PC-3 (cell line): ENCODE results near the gene ZNF512B. TPM values are rescaled to one million over a fixed set of nuclear protein-coding genes. Genes with fewer than 3 reads are reported as not detected.
"Not testable (repeated sequence)": the region's sequence is repeated elsewhere in the genome, so short reads cannot be mapped to it uniquely, and the experiment has no call there.

Experiments used
- ATAC-seq: fragments of 200-7000 bp; cut with Tn5 transposase; 2 replicates; pipeline ENCODE4 v1.9.1; 2020; ENCODE audit warnings: mild to moderate bottlenecking, moderate library complexity
- Bru-seq: library from RNA; stranded (reverse); fragments of 400-500 nt; gene quantifications from one replicate; lab custom pipeline; 2021; lab: Mats Ljungman, UMichigan
- BruChase-seq, 2 experiments: library from RNA; stranded (reverse); fragments of 400-500 nt; gene quantifications; one replicate each; lab custom pipeline; 2021; lab: Mats Ljungman, UMichigan
- BruUV-seq: library from RNA; stranded (reverse); fragments of 400-500 nt; replicated peaks from 2 replicates; lab custom pipeline; 2021; lab: Mats Ljungman, UMichigan
- CTCF ChIA-PET: fragments of 300-600 bp; sonication (Branson Sonifier 250); formaldehyde crosslinking; loops from one replicate; lab custom pipeline; 2022; ENCODE audit warnings: antibody characterized with exemption; lab: Charles Lee
- POLR2A ChIA-PET: fragments of 300-600 bp; sonication (Branson Sonifier 250); formaldehyde crosslinking; loops from one replicate; lab custom pipeline; 2022; ENCODE audit warnings: antibody characterized with exemption; ENCODE audit not compliant: unreplicated experiment; lab: Charles Lee
- DNase-seq: peaks from one replicate; pipeline ENCODE4 v3.0.0-alpha.2; 2015
- H2AFZ ChIP-seq: fragments of 300-600 bp; sonication (generic); 2 replicates; pipeline ENCODE4 v1.6.0; 2016; ENCODE audit warnings: antibody characterized with exemption, low read length
- H3F3A ChIP-seq: fragments of 300-600 bp; sonication (generic); one replicate; pipeline ENCODE4 v1.6.0; 2017; ENCODE audit warnings: antibody characterized with exemption, low read length, control low read depth, mild to moderate bottlenecking; ENCODE audit not compliant: unreplicated experiment
- H3K27ac ChIP-seq: fragments of 300-600 bp; sonication (generic); 2 replicates; pipeline ENCODE4 v1.5.1; 2016; ENCODE audit warnings: mild to moderate bottlenecking, low read length
- H3K27me3 ChIP-seq: fragments of 300-600 bp; sonication (generic); 2 replicates; pipeline ENCODE4 v1.6.1; 2016; ENCODE audit warnings: low read length, mixed read lengths
- H3K36me3 ChIP-seq: fragments of 300-600 bp; sonication (generic); 2 replicates; pipeline ENCODE4 v1.6.1; 2016; ENCODE audit warnings: low read depth, mixed run types, low read length, mixed read lengths
- H3K4me1 ChIP-seq: fragments of 300-600 bp; sonication (generic); 2 replicates; pipeline ENCODE4 v1.5.1; 2016; ENCODE audit warnings: low read length; ENCODE audit not compliant: insufficient read depth
- H3K4me2 ChIP-seq: fragments of 300-600 bp; sonication (generic); 2 replicates; pipeline ENCODE4 v1.6.0; 2016; ENCODE audit warnings: low read length
- H3K4me3 ChIP-seq: fragments of 300-600 bp; sonication (generic); 2 replicates; pipeline ENCODE4 v1.5.1; 2016; ENCODE audit warnings: mild to moderate bottlenecking, low read length, mixed read lengths
- H3K79me2 ChIP-seq: fragments of 300-600 bp; sonication (generic); 2 replicates; pipeline ENCODE4 v1.6.1; 2017; ENCODE audit warnings: low read length, mixed read lengths
- H3K9ac ChIP-seq: fragments of 300-600 bp; sonication (generic); 2 replicates; pipeline ENCODE4 v1.6.0; 2016; ENCODE audit warnings: mild to moderate bottlenecking, low read length
- H3K9me2 ChIP-seq: fragments of 300-600 bp; sonication (generic); replicated peaks from 2 replicates; pipeline ENCODE4 v1.6.1; 2016; ENCODE audit warnings: mixed run types, low read length, mixed read lengths
- H3K9me3 ChIP-seq: fragments of 300-600 bp; sonication (generic); 2 replicates; pipeline ENCODE4 v1.6.1; 2016; ENCODE audit warnings: low read length, mixed read lengths
- H4K20me1 ChIP-seq: fragments of 300-600 bp; sonication (generic); 2 replicates; pipeline ENCODE4 v1.6.1; 2016; ENCODE audit warnings: low read length, mixed read lengths
- EZH2 ChIP-seq: fragments of 300-600 bp; sonication (generic); IDR thresholded peaks from one replicate; pipeline ENCODE4 v1.6.1; 2017; ENCODE audit warnings: antibody characterized with exemption, mild to moderate bottlenecking, low read length; ENCODE audit not compliant: unreplicated experiment
- EZH2phosphoT487 ChIP-seq: fragments of 300-600 bp; sonication (generic); IDR thresholded peaks from 2 replicates; pipeline ENCODE4 v1.6.1; 2018; ENCODE audit warnings: mild to moderate bottlenecking, antibody characterized with exemption, low read length, borderline replicate concordance
- intact Hi-C: fragments of 100-400 bp; cut with micrococcal nuclease; formaldehyde crosslinking; loops from 2 replicates; pipeline ENCODE4 v1.9.0; 2023
- long read RNA-seq: library from polyadenylated mRNA; unstranded; transcript quantifications from one replicate; pipeline ENCODE4 v2.0.0, GENCODE V29; 2021; ENCODE audit not compliant: unreplicated experiment
- total RNA-seq: library from RNA; depleted of rRNA; stranded (reverse); fragments of >200 nt; gene quantifications from 2 replicates; pipeline ENCODE4 v1.2.3, GENCODE V29; 2014; rRNA removed
- TF ChIP-seq, protein P1 (sequence below): fragments of 300-600 bp; sonication (generic); conservative IDR thresholded peaks from 2 replicates; pipeline ENCODE4 v1.5.1; 2017; ENCODE audit warnings: antibody characterized with exemption, low read depth, mild to moderate bottlenecking, low read length

ZNF512B gene, protein sequence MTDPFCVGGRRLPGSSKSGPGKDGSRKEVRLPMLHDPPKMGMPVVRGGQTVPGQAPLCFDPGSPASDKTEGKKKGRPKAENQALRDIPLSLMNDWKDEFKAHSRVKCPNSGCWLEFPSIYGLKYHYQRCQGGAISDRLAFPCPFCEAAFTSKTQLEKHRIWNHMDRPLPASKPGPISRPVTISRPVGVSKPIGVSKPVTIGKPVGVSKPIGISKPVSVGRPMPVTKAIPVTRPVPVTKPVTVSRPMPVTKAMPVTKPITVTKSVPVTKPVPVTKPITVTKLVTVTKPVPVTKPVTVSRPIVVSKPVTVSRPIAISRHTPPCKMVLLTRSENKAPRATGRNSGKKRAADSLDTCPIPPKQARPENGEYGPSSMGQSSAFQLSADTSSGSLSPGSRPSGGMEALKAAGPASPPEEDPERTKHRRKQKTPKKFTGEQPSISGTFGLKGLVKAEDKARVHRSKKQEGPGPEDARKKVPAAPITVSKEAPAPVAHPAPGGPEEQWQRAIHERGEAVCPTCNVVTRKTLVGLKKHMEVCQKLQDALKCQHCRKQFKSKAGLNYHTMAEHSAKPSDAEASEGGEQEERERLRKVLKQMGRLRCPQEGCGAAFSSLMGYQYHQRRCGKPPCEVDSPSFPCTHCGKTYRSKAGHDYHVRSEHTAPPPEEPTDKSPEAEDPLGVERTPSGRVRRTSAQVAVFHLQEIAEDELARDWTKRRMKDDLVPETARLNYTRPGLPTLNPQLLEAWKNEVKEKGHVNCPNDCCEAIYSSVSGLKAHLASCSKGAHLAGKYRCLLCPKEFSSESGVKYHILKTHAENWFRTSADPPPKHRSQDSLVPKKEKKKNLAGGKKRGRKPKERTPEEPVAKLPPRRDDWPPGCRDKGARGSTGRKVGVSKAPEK
- 18.0 and 24.1 TPM in 2 replicates for total RNA-seq
- percentile 67 among the genes with signal in this experiment for Bru-seq, nascent RNA
- percentile 89 among the genes with signal in this experiment for BruChase-seq, experiment 1, labeled RNA remaining after a 6-hour chase
- percentile 84 among the genes with signal in this experiment for BruChase-seq, experiment 2, labeled RNA remaining after a 2-hour chase
- long read RNA-seq, full-length matches to known transcripts, result 5 of 88 reads
- long read RNA-seq, partial matches to known transcripts, result 8 of 88 reads
- long read RNA-seq, other reads (novel, unspliced or antisense), result 75 of 88 reads

DNA sequence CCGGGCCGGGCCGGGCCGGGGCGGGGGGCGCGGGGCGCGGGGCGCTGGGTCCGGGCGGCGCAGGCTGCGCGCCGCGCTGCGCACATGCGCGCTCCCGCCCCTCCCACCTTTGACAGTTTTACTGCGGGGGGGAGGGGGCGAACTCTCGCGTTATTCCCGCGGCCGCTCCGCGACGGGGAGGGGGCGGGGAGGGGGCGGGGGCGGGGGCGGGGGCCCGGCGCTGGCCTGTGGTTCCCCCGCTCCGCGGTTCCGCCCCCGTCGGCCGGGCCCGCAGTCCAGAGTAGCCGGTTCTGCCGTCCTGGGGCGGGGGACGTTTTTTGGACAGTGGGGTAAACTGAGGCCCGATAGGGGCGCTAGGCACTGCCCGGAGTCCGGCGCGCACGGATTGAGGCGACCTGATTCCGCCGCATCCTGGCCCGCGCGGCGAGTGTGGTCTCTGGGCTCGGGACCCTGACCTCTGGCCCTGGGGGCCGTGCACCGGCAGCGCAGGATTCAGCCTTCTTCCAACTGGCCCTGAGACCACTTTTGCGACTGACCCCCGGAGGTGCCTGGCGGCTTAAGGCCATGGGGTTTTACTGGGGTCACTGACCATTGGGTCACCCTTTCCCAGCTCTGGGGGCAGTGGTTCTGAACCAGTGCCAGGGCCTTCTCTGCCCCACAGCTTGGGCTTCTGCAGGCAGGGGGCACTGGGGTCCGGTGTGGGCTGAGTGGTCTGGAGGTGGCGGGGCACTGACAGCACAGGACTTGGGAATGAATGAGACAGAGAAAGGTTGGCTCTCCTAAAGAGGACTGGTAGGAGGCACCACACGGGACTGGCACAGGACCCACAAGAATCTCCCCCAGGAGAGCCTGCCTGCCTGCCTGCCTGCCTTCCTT, at the start of gene ZNF512B:
ZNF512B (minus strand) TSS at position 93 of the 876 bp plus-strand sequence. CDS start 1,980 bp downstream, outside the sequence.
- Histone ChIP-seq H3K4me3 (peak within 1 kb of the TSS; percentile 84), H3K79me2 (peaks cover 15% of the 10 kb centered on the region), H3K9me3 (no peaks in the 10 kb centered on the region), H3K9me2 (no peaks in the 10 kb centered on the region), H3K27ac (no peak within 1 kb of the TSS), H2AFZ (peak within 1 kb of the TSS; percentile 88), H3F3A (no peaks in the 10 kb centered on the region), H3K9ac (peak within 1 kb of the TSS; percentile 88), H3K27me3 (no peaks in the 10 kb centered on the region), H4K20me1 (no peaks in the 10 kb centered on the region), H3K4me2 (peak within 1 kb of the TSS; percentile 99), H3K4me1 (peaks cover 5% of the 10 kb centered on the region; the same call in 1 of the 2 replicates), H3K36me3 (no peaks in the 10 kb centered on the region)
- TSS peak; percentile 76 for BruUV-seq
- DNase-seq, result peak; percentile 67
- POLR2A ChIA-PET, result no interaction called here
- intact Hi-C loops, result loop anchor here (5.0 kb wide), 1 partner anchor 98 kb away; no protein-coding TSS in a partner anchor
- peak; percentile 48 for ATAC-seq
- CTCF ChIA-PET, result no interaction called here
- TF ChIP-seq EZH2 (no peak), EZH2phosphoT487 (no peak)
- TF ChIP-seq, protein P1, sequence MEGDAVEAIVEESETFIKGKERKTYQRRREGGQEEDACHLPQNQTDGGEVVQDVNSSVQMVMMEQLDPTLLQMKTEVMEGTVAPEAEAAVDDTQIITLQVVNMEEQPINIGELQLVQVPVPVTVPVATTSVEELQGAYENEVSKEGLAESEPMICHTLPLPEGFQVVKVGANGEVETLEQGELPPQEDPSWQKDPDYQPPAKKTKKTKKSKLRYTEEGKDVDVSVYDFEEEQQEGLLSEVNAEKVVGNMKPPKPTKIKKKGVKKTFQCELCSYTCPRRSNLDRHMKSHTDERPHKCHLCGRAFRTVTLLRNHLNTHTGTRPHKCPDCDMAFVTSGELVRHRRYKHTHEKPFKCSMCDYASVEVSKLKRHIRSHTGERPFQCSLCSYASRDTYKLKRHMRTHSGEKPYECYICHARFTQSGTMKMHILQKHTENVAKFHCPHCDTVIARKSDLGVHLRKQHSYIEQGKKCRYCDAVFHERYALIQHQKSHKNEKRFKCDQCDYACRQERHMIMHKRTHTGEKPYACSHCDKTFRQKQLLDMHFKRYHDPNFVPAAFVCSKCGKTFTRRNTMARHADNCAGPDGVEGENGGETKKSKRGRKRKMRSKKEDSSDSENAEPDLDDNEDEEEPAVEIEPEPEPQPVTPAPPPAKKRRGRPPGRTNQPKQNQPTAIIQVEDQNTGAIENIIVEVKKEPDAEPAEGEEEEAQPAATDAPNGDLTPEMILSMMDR, result no peak

DNA sequence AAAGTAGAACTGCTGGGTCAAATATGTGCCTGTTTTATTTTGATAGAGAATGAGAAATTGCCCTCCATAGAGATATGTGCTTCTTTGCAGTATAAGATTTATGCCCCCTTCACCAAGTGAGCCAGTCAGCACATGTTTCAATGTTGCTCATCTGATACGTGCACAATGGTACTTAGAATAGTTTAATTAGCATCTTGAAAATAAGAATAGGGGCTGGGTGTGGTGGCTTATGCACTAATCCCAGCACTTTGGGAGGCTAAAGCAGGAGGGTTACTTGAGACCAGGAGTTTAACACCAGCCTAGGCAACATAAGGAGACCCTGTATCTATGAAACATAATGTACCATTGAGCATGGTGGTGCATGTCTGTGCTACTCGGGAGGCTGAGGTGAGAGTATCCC, 45.9 kb upstream of the ZNF512B start:
- Histone ChIP-seq H3K9me3 (no peaks in the 10 kb centered on the region), H3K4me3 (no peak overlapping the region), H3K4me2 (no peak overlapping the region), H3K9ac (no peak overlapping the region), H3K27ac (no peak overlapping the region), H3K9me2 (no peaks in the 10 kb centered on the region), H2AFZ (no peak overlapping the region), H4K20me1 (no peaks in the 10 kb centered on the region), H3K79me2 (no peaks in the 10 kb centered on the region), H3K4me1 (no peaks in the 10 kb centered on the region), H3K36me3 (peaks cover 38% of the 10 kb centered on the region), H3K27me3 (no peaks in the 10 kb centered on the region), H3F3A (no peaks in the 10 kb centered on the region)
- ChIA-PET CTCF (no interaction called here), POLR2A (no interaction called here)
- BruUV-seq, result no TSS peak
- TF ChIP-seq EZH2phosphoT487 (no peak), EZH2 (no peak)
- TF ChIP-seq, protein P1, result no peak
- intact Hi-C loops, result no loop called here
- ATAC-seq (no peak), DNase-seq (no peak)

DNA sequence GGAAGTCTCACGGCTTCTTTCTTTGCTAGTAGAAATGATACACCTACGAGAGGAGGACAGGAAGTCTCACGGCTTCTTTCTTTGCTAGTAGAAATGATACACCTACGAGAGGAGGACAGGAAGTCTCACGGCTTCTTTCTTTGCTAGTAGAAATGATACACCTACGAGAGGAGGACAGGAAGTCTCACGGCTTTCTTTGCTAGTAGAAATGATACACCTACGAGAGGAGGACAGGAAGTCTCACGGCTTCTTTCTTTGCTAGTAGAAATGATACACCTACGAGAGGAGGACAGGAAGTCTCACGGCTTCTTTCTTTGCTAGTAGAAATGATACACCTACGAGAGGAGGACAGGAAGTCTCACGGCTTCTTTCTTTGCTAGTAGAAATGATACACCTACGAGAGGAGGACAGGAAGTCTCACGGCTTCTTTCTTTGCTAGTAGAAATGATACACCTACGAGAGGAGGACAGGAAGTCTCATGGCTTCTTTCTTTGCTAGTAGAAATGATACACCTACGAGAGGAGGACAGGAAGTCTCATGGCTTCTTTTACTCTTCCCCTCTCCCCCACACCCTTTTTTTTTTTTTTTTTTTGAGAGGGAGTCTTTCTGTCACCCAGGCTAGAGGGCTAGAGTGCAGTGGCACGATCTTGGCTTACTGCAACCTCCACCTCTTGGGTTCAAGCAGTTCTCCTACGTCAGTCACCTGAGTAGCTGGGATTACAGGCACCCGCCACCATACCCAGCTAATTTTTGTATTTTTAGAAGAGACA, 42.8 kb upstream of the ZNF512B start:
- H3K9ac ChIP-seq, H3F3A ChIP-seq, H3K4me2 ChIP-seq, H3K4me1 ChIP-seq, H4K20me1 ChIP-seq, CTCF ChIA-PET, H3K79me2 ChIP-seq, ATAC-seq, H3K9me3 ChIP-seq, POLR2A ChIA-PET, H3K27me3 ChIP-seq, H3K4me3 ChIP-seq, BruUV-seq, H2AFZ ChIP-seq, H3K9me2 ChIP-seq, intact Hi-C loops, H3K27ac ChIP-seq, DNase-seq: not testable (repeated sequence)
- H3K36me3 ChIP-seq, result peaks cover 54% of the 10 kb centered on the region
